HCT116 (cell line): ENCODE results near the gene SLC1A1. TPM values are rescaled to one million over a fixed set of nuclear protein-coding genes. Genes with fewer than 3 reads are reported as not detected.

Source experiments
- ATAC-seq: fragments of 200-7000 bp; cut with Tn5 transposase; 2 replicates; pipeline ENCODE4 v1.9.1; 2020; ENCODE audit warnings: mild to moderate bottlenecking, moderate library complexity
- BruUV-seq: library from RNA; stranded (reverse); fragments of 400-500 nt; replicated peaks from 2 replicates; lab custom pipeline; 2021; lab: Mats Ljungman, UMichigan
- CTCF ChIA-PET: fragments of 300-600 bp; sonication (Branson Sonifier 250); formaldehyde crosslinking; loops from one replicate; lab custom pipeline; 2021; ENCODE audit warnings: antibody characterized with exemption; lab: Charles Lee
- POLR2A ChIA-PET: fragments of 300-600, 350-600 bp; sonication (Branson Sonifier 250); formaldehyde crosslinking; loops from one replicate; lab custom pipeline; 2021; ENCODE audit warnings: antibody characterized with exemption; lab: Charles Lee
- RAD21 ChIA-PET, 2 experiments: fragments of 300-600 bp; sonication (Branson Sonifier 250); formaldehyde crosslinking; loops; one replicate each; lab custom pipeline; 2023; ENCODE audit warnings: low total read pairs in 2 of 2; ENCODE audit not compliant: uncharacterized antibody in 2 of 2, unreplicated experiment in 2 of 2, low non-redundant PET in 1 of 2; lab: Charles Lee
- DNase-seq: peaks from one replicate; pipeline ENCODE4 v3.0.0-alpha.2; 2010; ENCODE audit warnings: low read depth, low spot score
- H2AFZ ChIP-seq: fragments of 200-600 bp; shearing (Covaris generic), sonication (generic); 2 replicates; pipeline ENCODE4 v1.6.1; 2017; ENCODE audit warnings: low read depth, mixed run types, mixed read lengths, antibody characterized with exemption, low read length; ENCODE audit not compliant: poor library complexity, severe bottlenecking
- H3K27ac ChIP-seq: 2 replicates; pipeline ENCODE4 v1.5.1; 2012; ENCODE audit warnings: low read depth, low read length
- H3K27me3 ChIP-seq: fragments of 200-600 bp; sonication (generic); 2 replicates; pipeline ENCODE4 v1.6.1; 2016; ENCODE audit warnings: mixed run types, low read length, mixed read lengths; ENCODE audit not compliant: insufficient read depth
- H3K36me3 ChIP-seq, 2 experiments: fragments of 200-500 bp in 1 of 2; fragments of 200-600 bp in 1 of 2; sonication (Bioruptor generic) in 1 of 2; sonication (generic) in 1 of 2; 2 replicates each; pipeline versions ENCODE4 v1.5.1 to v1.6.1; 2014 to 2016; ENCODE audit warnings: low read length in 2 of 2, inconsistent platforms in 1 of 2, mixed read lengths in 1 of 2, mixed run types in 1 of 2; ENCODE audit not compliant: insufficient read depth in 2 of 2, control insufficient read depth in 1 of 2
- H3K4me1 ChIP-seq, 2 experiments: fragments of 200-600 bp in 1 of 2; sonication (generic) in 1 of 2; 2 replicates each; pipeline versions ENCODE4 v1.5.1 to v1.6.1; 2012 to 2017; ENCODE audit warnings: low read length in 2 of 2, inconsistent platforms in 1 of 2, mild to moderate bottlenecking in 1 of 2, mixed read lengths in 1 of 2, mixed run types in 1 of 2, moderate library complexity in 1 of 2; ENCODE audit not compliant: insufficient read depth in 2 of 2, control insufficient read depth in 1 of 2
- H3K4me2 ChIP-seq: fragments of 200-600 bp; sonication (generic); 2 replicates; pipeline ENCODE4 v1.6.1; 2017; ENCODE audit warnings: mixed run types, low read length, mixed read lengths
- H3K4me3 ChIP-seq, 2 experiments: fragments of 200-600 bp in 1 of 2; sonication (generic) in 1 of 2; replicated peaks in 1 of 2; 2 replicates each; pipeline ENCODE4 v1.5.1; 2011 to 2016; ENCODE audit warnings: low read length in 2 of 2, control low read depth in 1 of 2, low read depth in 1 of 2, mild to moderate bottlenecking in 1 of 2, mixed read lengths in 1 of 2, mixed run types in 1 of 2
- H3K79me2 ChIP-seq: fragments of 200-600 bp; sonication (generic); 2 replicates; pipeline ENCODE4 v1.6.1; 2017; ENCODE audit warnings: mild to moderate bottlenecking, mixed run types, low read length, moderate library complexity, mixed read lengths; ENCODE audit not compliant: insufficient read depth
- H3K9ac ChIP-seq: fragments of 200-600 bp; sonication (generic); 2 replicates; pipeline ENCODE4 v1.6.1; 2016; ENCODE audit warnings: low read length, mixed read lengths
- H3K9me2 ChIP-seq: fragments of 200-600 bp; sonication (generic), shearing (Covaris generic); 2 replicates; pipeline ENCODE4 v1.6.1; 2017; ENCODE audit warnings: mixed run types, mild to moderate bottlenecking, moderate library complexity; ENCODE audit not compliant: insufficient read depth
- H3K9me3 ChIP-seq, 2 experiments: fragments of 200-500 bp in 1 of 2; fragments of 200-600 bp in 1 of 2; sonication (Bioruptor generic) in 1 of 2; sonication (generic) in 1 of 2; 2 replicates each; pipeline ENCODE4 v1.6.1; 2014 to 2017; ENCODE audit warnings: low read length in 2 of 2, mixed read lengths in 2 of 2, inconsistent platforms in 1 of 2, low read depth in 1 of 2, mild to moderate bottlenecking in 1 of 2, mixed run types in 1 of 2, moderate library complexity in 1 of 2; ENCODE audit not compliant: control insufficient read depth in 1 of 2, insufficient read depth in 1 of 2
- H4K20me1 ChIP-seq: fragments of 200-600 bp; sonication (generic), shearing (Covaris generic); 2 replicates; pipeline ENCODE4 v1.6.1; 2017; ENCODE audit warnings: mixed run types, mild to moderate bottlenecking, moderate library complexity; ENCODE audit not compliant: insufficient read depth
- ATF3 ChIP-seq: IDR thresholded peaks from 2 replicates; pipeline ENCODE4 v1.6.1; 2012
- CBX3 ChIP-seq: IDR thresholded peaks from 2 replicates; pipeline ENCODE4 v1.6.1; 2012; ENCODE audit warnings: low read depth
- EGR1 ChIP-seq: IDR thresholded peaks from 2 replicates; pipeline ENCODE4 v1.6.1; 2012; ENCODE audit warnings: low read depth
- EZH2 ChIP-seq: fragments of 200-600 bp; sonication (generic); IDR thresholded peaks from 2 replicates; pipeline ENCODE4 v1.6.1; 2017; ENCODE audit warnings: antibody characterized with exemption, mixed run types
- EZH2phosphoT487 ChIP-seq: fragments of 200-600 bp; IDR thresholded peaks from 2 replicates; pipeline ENCODE4 v1.6.1; 2018; ENCODE audit warnings: antibody characterized with exemption, borderline replicate concordance
- JUND ChIP-seq: IDR thresholded peaks from 2 replicates; pipeline ENCODE4 v1.6.1; 2012
- RAD21 ChIP-seq: IDR thresholded peaks from 2 replicates; pipeline ENCODE4 v1.6.1; 2012; ENCODE audit warnings: low read depth, mild to moderate bottlenecking
- REST ChIP-seq: IDR thresholded peaks from 2 replicates; pipeline ENCODE4 v1.6.1; 2012; ENCODE audit warnings: low read depth
- SIN3A ChIP-seq: IDR thresholded peaks from 2 replicates; pipeline ENCODE4 v1.6.1; 2012; ENCODE audit warnings: low read depth
- SP1 ChIP-seq: IDR thresholded peaks from 2 replicates; pipeline ENCODE4 v1.6.1; 2012; ENCODE audit warnings: low read depth
- SRF ChIP-seq: IDR thresholded peaks from 2 replicates; pipeline ENCODE4 v1.6.1; 2012; ENCODE audit warnings: low read depth
- TCF7L2 ChIP-seq: IDR thresholded peaks from 2 replicates; pipeline ENCODE4 v1.7.0; 2011; ENCODE audit warnings: borderline replicate concordance, inconsistent platforms; ENCODE audit not compliant: insufficient read depth, insufficient read length; ENCODE audit errors: extremely low read depth
- YY1 ChIP-seq: IDR thresholded peaks from 2 replicates; pipeline ENCODE4 v1.6.1; 2011; ENCODE audit warnings: low read length, low read depth, moderate library complexity, mild to moderate bottlenecking; ENCODE audit not compliant: insufficient replicate concordance; ENCODE audit errors: extremely low read depth
- ZNF274 ChIP-seq: fragments of 200-500 bp; sonication (Bioruptor generic); IDR thresholded peaks from 2 replicates; pipeline ENCODE4 v1.6.1; 2014; ENCODE audit warnings: mild to moderate bottlenecking, low read depth, low read length, inconsistent platforms
- intact Hi-C: fragments of 100-400 bp; cut with micrococcal nuclease; formaldehyde crosslinking; loops from 2 replicates; pipeline ENCODE4 v1.10.0; 2022
- total RNA-seq: library from RNA; stranded (reverse); gene quantifications from one replicate; pipeline ENCODE4 v1.2.1, GENCODE V29; 2021; ENCODE audit not compliant: unreplicated experiment
- TF ChIP-seq, protein P1 (sequence below): IDR thresholded peaks from 2 replicates; pipeline ENCODE4 v1.6.1; 2011; ENCODE audit warnings: mild to moderate bottlenecking, low read length, moderate library complexity; ENCODE audit not compliant: insufficient replicate concordance; ENCODE audit errors: extremely low read depth
- TF ChIP-seq, protein P2 (sequence below): IDR thresholded peaks from 2 replicates; pipeline ENCODE4 v1.6.1; 2012
- TF ChIP-seq, protein P3 (sequence below), 3 experiments: fragments of 200-600 bp in 1 of 3; sonication (generic) in 1 of 3; IDR thresholded peaks in 2 of 3; conservative IDR thresholded peaks in 1 of 3; 2 replicates each; pipeline ENCODE4 v1.5.1; 2012 to 2017; ENCODE audit warnings: low read depth in 2 of 3, low read length in 2 of 3, antibody characterized with exemption in 1 of 3, borderline replicate concordance in 1 of 3, control low read depth in 1 of 3, mild to moderate bottlenecking in 1 of 3, mixed read lengths in 1 of 3, mixed run types in 1 of 3, moderate library complexity in 1 of 3; ENCODE audit not compliant: insufficient read depth in 1 of 3

SLC1A1 gene
- total RNA-seq, 1 experiment from 2014 or later, result 6.8 TPM

- ATAC-seq (no peak), DNase-seq (no peak)
- BruUV-seq, result no TSS peak
- Histone ChIP-seq H3K4me3 (no peak overlapping the region), H3K27ac (no peak overlapping the region), H3K4me2 (no peak overlapping the region)
- ChIA-PET POLR2A (no interaction called here), RAD21 (no interaction called here)
- no peak for TF ChIP-seq TCF7L2
- no peak for TF ChIP-seq SP1
- TF ChIP-seq, protein P1, sequence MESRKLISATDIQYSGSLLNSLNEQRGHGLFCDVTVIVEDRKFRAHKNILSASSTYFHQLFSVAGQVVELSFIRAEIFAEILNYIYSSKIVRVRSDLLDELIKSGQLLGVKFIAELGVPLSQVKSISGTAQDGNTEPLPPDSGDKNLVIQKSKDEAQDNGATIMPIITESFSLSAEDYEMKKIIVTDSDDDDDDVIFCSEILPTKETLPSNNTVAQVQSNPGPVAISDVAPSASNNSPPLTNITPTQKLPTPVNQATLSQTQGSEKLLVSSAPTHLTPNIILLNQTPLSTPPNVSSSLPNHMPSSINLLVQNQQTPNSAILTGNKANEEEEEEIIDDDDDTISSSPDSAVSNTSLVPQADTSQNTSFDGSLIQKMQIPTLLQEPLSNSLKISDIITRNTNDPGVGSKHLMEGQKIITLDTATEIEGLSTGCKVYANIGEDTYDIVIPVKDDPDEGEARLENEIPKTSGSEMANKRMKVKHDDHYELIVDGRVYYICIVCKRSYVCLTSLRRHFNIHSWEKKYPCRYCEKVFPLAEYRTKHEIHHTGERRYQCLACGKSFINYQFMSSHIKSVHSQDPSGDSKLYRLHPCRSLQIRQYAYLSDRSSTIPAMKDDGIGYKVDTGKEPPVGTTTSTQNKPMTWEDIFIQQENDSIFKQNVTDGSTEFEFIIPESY, result no peak
- TF ChIP-seq RAD21, result no peak
- TF ChIP-seq JUND, result no peak
- TF ChIP-seq, protein P2, sequence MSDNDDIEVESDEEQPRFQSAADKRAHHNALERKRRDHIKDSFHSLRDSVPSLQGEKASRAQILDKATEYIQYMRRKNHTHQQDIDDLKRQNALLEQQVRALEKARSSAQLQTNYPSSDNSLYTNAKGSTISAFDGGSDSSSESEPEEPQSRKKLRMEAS, result no peak
- TF ChIP-seq, protein P3, sequence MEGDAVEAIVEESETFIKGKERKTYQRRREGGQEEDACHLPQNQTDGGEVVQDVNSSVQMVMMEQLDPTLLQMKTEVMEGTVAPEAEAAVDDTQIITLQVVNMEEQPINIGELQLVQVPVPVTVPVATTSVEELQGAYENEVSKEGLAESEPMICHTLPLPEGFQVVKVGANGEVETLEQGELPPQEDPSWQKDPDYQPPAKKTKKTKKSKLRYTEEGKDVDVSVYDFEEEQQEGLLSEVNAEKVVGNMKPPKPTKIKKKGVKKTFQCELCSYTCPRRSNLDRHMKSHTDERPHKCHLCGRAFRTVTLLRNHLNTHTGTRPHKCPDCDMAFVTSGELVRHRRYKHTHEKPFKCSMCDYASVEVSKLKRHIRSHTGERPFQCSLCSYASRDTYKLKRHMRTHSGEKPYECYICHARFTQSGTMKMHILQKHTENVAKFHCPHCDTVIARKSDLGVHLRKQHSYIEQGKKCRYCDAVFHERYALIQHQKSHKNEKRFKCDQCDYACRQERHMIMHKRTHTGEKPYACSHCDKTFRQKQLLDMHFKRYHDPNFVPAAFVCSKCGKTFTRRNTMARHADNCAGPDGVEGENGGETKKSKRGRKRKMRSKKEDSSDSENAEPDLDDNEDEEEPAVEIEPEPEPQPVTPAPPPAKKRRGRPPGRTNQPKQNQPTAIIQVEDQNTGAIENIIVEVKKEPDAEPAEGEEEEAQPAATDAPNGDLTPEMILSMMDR (IDR thresholded peaks at IDR 0.05 in 2 of 3, conservative IDR thresholded peaks at IDR 0.05 in 1 of 3; ENCODE audit: borderline replicate concordance in 1 of 3, insufficient read depth in 1 of 3, low read depth in 2 of 3, low read length in 2 of 3), result no peak
- no peak for TF ChIP-seq SIN3A
- TF ChIP-seq YY1, result no peak
- no peak for TF ChIP-seq ATF3
- no peak for TF ChIP-seq ZNF274
- no peak for TF ChIP-seq CBX3
- TF ChIP-seq REST, result no peak
- no peak for TF ChIP-seq EZH2
- no peak for TF ChIP-seq EGR1
- TF ChIP-seq EZH2phosphoT487, result no peak
- no peak for TF ChIP-seq SRF
- TF ChIP-seq, all 23 proteins: peak for 0
- Histone ChIP-seq H3K9ac (no peak overlapping the region), H3K36me3 (no peaks in the 10 kb centered on the region), H3K4me1 (no peaks in the 10 kb centered on the region), H3K9me3 (no peaks in the 10 kb centered on the region), H3K79me2 (no peaks in the 10 kb centered on the region), H4K20me1 (no peaks in the 10 kb centered on the region), H2AFZ (no peak overlapping the region), H3K27me3 (no peaks in the 10 kb centered on the region), H3K9me2 (no peaks in the 10 kb centered on the region)
- CTCF ChIA-PET, result no interaction called here
- intact Hi-C loops, result no loop called here
These were observed 50.2 kb downstream of the SLC1A1 start for GRCh38 chr9:4540425-4540824.
